Kidney (tissue), 14 donors: ENCODE measurements around the gene TMEM41B. TPM values are rescaled to one million over a fixed set of nuclear protein-coding genes. Genes with fewer than 3 reads are reported as not detected.
"Not testable (repeated sequence)": the region's sequence is repeated elsewhere in the genome, so short reads cannot be mapped to it uniquely, and the experiment has no call there.

Experiments
- DNase-seq, 5 donors: peaks; one replicate each; pipeline ENCODE4 v3.0.0-alpha.2; 2013 to 2020
- FAIRE-seq: peaks from 2 replicates; lab custom pipeline; 2012; peaks lifted over from hg19 to GRCh38; lab: Jason Lieb, UNC
- H3K27ac ChIP-seq, 2 donors: one replicate each; pipeline ENCODE4 v1.7.0; 2013; ENCODE audit warnings: low read depth in 2 of 2, low read length in 2 of 2, inconsistent platforms in 1 of 2
- H3K27me3 ChIP-seq: one replicate; pipeline ENCODE4 v1.7.1; 2013; ENCODE audit warnings: low read length, inconsistent platforms; ENCODE audit not compliant: control insufficient read depth, insufficient read depth
- H3K36me3 ChIP-seq, 3 donors: one replicate each; pipeline versions ENCODE4 v1.7.0 to v1.7.1; 2013; ENCODE audit warnings: low read length in 3 of 3, control low read depth in 1 of 3, inconsistent platforms in 1 of 3; ENCODE audit not compliant: insufficient read depth in 3 of 3, control insufficient read depth in 2 of 3
- H3K4me1 ChIP-seq, 3 donors: one replicate each; pipeline versions ENCODE4 v1.7.0 to v1.7.1; 2013; ENCODE audit warnings: low read length in 3 of 3, inconsistent platforms in 1 of 3, low read depth in 1 of 3; ENCODE audit not compliant: control insufficient read depth in 2 of 3, insufficient read depth in 2 of 3
- H3K4me3 ChIP-seq, 3 donors: one replicate each; pipeline versions ENCODE4 v1.7.0 to v1.8.1; 2013; ENCODE audit warnings: low read length in 3 of 3, control low read depth in 1 of 3, inconsistent platforms in 1 of 3
- H3K9ac ChIP-seq, 3 donors: one replicate each; pipeline versions ENCODE4 v1.7.0 to v1.7.1; 2013; ENCODE audit warnings: low read length in 3 of 3, control low read depth in 1 of 3, inconsistent platforms in 1 of 3
- H3K9me3 ChIP-seq, 3 donors: one replicate each; pipeline versions ENCODE4 v1.7.0 to v1.7.1; 2013; ENCODE audit warnings: low read length in 3 of 3, control low read depth in 1 of 3, inconsistent platforms in 1 of 3; ENCODE audit not compliant: control insufficient read depth in 2 of 3, insufficient read depth in 1 of 3
- intact Hi-C: fragments of 100-400 bp; cut with DNase I; formaldehyde crosslinking; loops from one replicate; pipeline ENCODE4 v1.11.1; 2022
- polyA plus RNA-seq: library from polyadenylated mRNA; stranded (reverse); fragments of 350-450 nt; fragmentation: Illumina TruSeq; extraction: RNeasy Lipid Tissue Mini Kit (QIAGEN cat#74804); gene quantifications from one replicate; pipeline ENCODE4 v1.2.3, GENCODE V29; 2014; ENCODE audit warnings: low read depth, low replicate concordance; ENCODE audit not compliant: insufficient read depth
- total RNA-seq: library from RNA; stranded (reverse); fragmentation: NEBNext Ultra II Directional; extraction: Animal tissue kit (Norgen Biotek cat#: 25700); gene quantifications from one replicate; pipeline ENCODE4 v1.2.1, GENCODE V29; 2021
- TF ChIP-seq, protein P1 (sequence below): IDR thresholded peaks from 3 replicates; pipeline ENCODE4 v1.5.1; 2012; ENCODE audit warnings: mild to moderate bottlenecking, moderate library complexity, borderline replicate concordance; ENCODE audit not compliant: insufficient read depth; ENCODE audit errors: extremely low read depth
- donor health status: control.
- donor health status: control.
- donor health status: control.
- donor health status: control.
- donor health status: control.
- donor health status: DM: yes; HTN: yes; CAD: no.
- donor health status: Normal renal cell carcinoma (clear cell type).

TMEM41B gene
- total and polyA plus RNA-seq, 2 donors from 2014 or later: 20.5 to 32.4 TPM

DNA sequence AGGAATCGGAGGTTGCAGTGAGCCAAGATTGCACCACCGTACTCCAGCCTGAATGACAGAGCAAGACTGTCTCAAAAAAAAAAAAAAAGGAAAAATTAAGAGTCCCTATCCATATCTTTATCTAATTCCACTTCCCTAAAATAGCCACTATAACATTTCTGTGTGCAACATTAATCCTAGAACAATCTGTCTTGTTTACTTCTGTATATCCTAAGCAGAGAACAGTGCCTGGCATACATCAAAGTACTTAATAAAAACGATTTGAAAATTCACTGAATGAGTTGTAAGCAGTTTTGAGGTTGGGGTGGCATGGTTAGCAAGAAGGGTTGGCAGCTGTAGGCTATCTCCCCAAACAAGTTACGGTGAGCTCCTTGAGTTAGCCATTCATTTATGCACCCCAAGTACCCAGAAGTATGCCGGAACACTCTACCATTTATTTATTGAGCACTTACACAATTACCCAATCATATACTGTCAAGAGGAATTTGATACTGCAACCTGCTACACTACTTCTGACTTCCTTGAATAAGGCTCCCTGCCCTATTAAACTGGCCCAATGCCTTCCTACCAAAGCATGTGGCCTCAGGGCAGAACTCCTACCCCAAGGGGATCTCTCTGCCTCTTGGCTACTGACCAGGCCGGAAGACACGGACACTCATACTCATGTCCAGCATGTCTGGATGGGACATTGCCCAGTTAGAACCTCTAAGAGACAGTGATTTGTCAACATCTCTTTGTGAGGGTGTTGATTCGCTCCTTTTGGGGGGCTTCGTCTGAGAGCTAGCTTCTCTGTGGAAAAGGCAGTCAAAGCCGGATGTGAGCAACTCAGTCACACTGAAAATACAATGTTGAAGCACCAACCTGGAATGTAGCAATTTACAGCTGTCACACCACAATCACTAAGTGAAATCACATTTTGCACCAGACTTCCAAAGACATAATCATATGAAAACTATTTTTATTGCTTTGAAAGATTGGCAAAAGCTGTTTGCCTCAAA lies 16.3 kb upstream of the TMEM41B start:
- no peaks in the 10 kb centered on the region for H3K9me3 ChIP-seq
- no peak for FAIRE-seq
- no peaks in the 10 kb centered on the region for H3K36me3 ChIP-seq
- H3K27me3 ChIP-seq: no peaks in the 10 kb centered on the region
- intact Hi-C loops: no loop called here
- H3K4me1 ChIP-seq: no peaks in the 10 kb centered on the region
- H3K27ac ChIP-seq: no peak overlapping the region
- TF ChIP-seq, protein P1, sequence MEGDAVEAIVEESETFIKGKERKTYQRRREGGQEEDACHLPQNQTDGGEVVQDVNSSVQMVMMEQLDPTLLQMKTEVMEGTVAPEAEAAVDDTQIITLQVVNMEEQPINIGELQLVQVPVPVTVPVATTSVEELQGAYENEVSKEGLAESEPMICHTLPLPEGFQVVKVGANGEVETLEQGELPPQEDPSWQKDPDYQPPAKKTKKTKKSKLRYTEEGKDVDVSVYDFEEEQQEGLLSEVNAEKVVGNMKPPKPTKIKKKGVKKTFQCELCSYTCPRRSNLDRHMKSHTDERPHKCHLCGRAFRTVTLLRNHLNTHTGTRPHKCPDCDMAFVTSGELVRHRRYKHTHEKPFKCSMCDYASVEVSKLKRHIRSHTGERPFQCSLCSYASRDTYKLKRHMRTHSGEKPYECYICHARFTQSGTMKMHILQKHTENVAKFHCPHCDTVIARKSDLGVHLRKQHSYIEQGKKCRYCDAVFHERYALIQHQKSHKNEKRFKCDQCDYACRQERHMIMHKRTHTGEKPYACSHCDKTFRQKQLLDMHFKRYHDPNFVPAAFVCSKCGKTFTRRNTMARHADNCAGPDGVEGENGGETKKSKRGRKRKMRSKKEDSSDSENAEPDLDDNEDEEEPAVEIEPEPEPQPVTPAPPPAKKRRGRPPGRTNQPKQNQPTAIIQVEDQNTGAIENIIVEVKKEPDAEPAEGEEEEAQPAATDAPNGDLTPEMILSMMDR: no peak
- no peak for DNase-seq
- no peak overlapping the region for H3K4me3 ChIP-seq
- no peak overlapping the region for H3K9ac ChIP-seq

- no peak overlapping the region for H3K4me3 ChIP-seq
- TF ChIP-seq, protein P1: no peak
- no peaks in the 10 kb centered on the region for H3K9me3 ChIP-seq
- intact Hi-C loops: no loop called here
- peaks cover 0 to 3% (median 0%) of the 10 kb centered on the region in 3 donors for H3K4me1 ChIP-seq
- no peak for DNase-seq
- no peak overlapping the region for H3K27ac ChIP-seq
- no peak for FAIRE-seq
- H3K9ac ChIP-seq: no peak overlapping the region
- H3K36me3 ChIP-seq: no peaks in the 10 kb centered on the region
- H3K27me3 ChIP-seq: no peaks in the 10 kb centered on the region
Measured at GRCh38 chr11:9320047-9320446, 5.7 kb upstream of the TMEM41B start.

DNA sequence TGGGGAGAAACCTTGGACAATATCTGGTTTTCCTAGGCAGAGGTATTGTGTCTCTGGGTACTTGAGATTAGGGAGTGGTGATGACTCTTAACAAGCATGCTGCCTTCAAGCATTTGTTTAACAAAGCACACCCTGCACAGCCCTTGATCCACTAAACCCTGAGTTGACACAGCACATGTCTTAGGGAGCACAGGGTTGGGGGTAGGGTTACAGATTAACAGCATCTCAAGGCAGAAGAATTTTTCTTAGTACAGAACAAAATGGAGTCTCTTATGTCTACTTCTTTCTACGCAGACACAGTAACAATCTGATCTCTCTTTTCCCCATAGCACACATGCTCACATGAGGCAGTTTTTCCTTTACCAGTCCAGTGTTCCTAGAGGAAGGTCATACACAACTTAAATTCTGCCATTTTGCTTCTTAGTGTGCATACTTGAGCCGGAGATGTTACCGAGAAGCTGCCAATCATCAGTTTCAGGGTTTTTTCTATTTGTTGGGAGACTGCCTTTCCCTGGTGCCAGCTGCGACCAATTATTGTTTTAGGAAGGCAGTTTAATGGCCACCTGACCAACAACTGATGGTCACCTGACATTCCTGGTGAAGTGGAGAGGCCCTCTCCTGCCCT lies 5.1 kb upstream of the TMEM41B start:
- DNase-seq, H3K27ac ChIP-seq, H3K27me3 ChIP-seq, H3K4me3 ChIP-seq, H3K9me3 ChIP-seq, FAIRE-seq, H3K9ac ChIP-seq, H3K36me3 ChIP-seq, intact Hi-C loops, H3K4me1 ChIP-seq: not testable (repeated sequence)

DNA sequence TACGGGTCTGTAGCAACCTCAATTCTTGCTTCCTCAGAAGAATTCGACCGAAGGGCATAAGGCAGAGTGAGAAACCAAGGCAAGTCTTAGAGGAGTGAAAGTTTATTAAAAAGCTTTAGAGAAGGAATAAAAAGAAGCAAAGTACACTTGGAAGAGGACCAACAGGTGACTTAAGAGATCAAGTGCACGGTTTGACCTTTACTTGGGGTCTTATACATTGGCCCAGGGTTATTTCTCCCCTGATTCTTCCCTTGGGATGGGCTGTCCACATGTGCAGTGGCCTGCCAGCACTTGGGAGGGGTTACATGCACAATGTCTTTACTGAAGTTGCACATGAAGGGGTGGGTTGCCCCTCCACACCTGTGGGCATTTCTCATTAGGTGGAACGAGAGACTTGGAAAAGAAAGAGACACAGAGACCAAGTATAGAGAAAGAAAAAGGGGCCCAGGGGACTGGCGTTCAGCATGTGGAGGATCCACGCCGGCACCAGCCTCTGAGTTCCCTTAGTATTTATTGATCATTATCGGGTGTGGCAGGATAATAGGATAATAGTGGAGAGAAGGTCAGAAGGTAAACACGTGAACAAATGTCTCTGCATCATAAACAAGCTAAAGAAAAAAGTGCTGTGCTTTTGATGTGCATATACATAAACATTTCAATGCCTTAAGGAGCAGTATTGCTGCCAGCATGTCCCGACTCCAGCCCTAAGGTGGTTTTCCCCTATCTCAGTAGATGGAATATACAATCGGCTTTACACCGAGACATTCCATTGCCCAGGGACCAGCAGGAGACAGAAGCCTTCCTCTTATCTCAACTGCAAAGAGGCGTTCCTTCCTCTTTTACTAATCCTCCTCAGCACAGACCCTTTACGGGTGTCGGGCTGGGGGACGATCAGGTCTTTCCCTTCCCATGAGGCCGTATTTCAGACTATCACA lies 4.3 kb upstream of the TMEM41B start:
- H3K9ac ChIP-seq, H3K4me3 ChIP-seq, H3K9me3 ChIP-seq, intact Hi-C loops, H3K4me1 ChIP-seq, DNase-seq, H3K27ac ChIP-seq, FAIRE-seq, H3K36me3 ChIP-seq, H3K27me3 ChIP-seq: not testable (repeated sequence)
